Vagina (tissue), 2 donors: ENCODE data around the gene TRIO. TPM values are rescaled to one million over a fixed set of nuclear protein-coding genes. Genes with fewer than 3 reads are reported as not detected.

Source experiments
- DNase-seq, 2 donors: peaks; one replicate each; pipeline ENCODE4 v3.0.0-alpha.2; 2017; ENCODE audit errors: extremely low spot score in 2 of 2
- H3K27ac ChIP-seq: fragments of 200-600 bp; sonication (generic); one replicate; pipeline ENCODE4 v1.5.1; 2019
- H3K27me3 ChIP-seq: fragments of 200-600 bp; sonication (generic); one replicate; pipeline ENCODE4 v1.5.1; 2019
- H3K36me3 ChIP-seq, 2 donors: fragments of 200-600 bp; sonication (generic); one replicate each; pipeline ENCODE4 v1.5.1; 2017 to 2019
- H3K4me1 ChIP-seq: fragments of 200-600 bp; sonication (generic); one replicate; pipeline ENCODE4 v1.5.1; 2019
- H3K4me3 ChIP-seq, 2 donors: fragments of 200-600 bp; sonication (generic); 1 replicate in 1 of 2; 2 replicates in 1 of 2; pipeline ENCODE4 v1.5.1; 2016 to 2019
- H3K9me3 ChIP-seq: fragments of 200-600 bp; sonication (generic); one replicate; pipeline ENCODE4 v1.5.1; 2019
- POLR2A ChIP-seq, 2 donors: fragments of 450-650 bp; IDR thresholded peaks; one replicate each; pipeline ENCODE4 v1.6.1; 2017; ENCODE audit warnings: antibody characterized with exemption in 2 of 2, mild to moderate bottlenecking in 2 of 2, moderate library complexity in 2 of 2
- POLR2AphosphoS5 ChIP-seq, 2 donors: sonication (generic); formaldehyde crosslinking; IDR thresholded peaks; one replicate each; pipeline ENCODE4 v1.9.0; 2017; ENCODE audit warnings: antibody characterized with exemption in 2 of 2, mild to moderate bottlenecking in 2 of 2, low read depth in 1 of 2; ENCODE audit not compliant: insufficient read depth in 1 of 2
- intact Hi-C: fragments of 100-400 bp; cut with DNase I; formaldehyde crosslinking; loops from one replicate; pipeline ENCODE4 v1.15.1; 2023
- total RNA-seq: library from RNA; depleted of rRNA; stranded (reverse); fragments of >200 nt; gene quantifications from one replicate; pipeline ENCODE4 v1.2.3, GENCODE V29; 2016
- TF ChIP-seq, protein P1 (sequence below), 3 experiments: fragments of 450-650 bp in 2 of 3; fragments of 200-600 bp in 1 of 3; sonication (generic) in 1 of 3; IDR thresholded peaks; one replicate each; pipeline ENCODE4 v1.5.1; 2017 to 2019; ENCODE audit warnings: antibody characterized with exemption in 3 of 3, mild to moderate bottlenecking in 2 of 3, moderate library complexity in 2 of 3

Gene TRIO
- total RNA-seq, 1 donor from 2014 or later: 142 TPM

DNA sequence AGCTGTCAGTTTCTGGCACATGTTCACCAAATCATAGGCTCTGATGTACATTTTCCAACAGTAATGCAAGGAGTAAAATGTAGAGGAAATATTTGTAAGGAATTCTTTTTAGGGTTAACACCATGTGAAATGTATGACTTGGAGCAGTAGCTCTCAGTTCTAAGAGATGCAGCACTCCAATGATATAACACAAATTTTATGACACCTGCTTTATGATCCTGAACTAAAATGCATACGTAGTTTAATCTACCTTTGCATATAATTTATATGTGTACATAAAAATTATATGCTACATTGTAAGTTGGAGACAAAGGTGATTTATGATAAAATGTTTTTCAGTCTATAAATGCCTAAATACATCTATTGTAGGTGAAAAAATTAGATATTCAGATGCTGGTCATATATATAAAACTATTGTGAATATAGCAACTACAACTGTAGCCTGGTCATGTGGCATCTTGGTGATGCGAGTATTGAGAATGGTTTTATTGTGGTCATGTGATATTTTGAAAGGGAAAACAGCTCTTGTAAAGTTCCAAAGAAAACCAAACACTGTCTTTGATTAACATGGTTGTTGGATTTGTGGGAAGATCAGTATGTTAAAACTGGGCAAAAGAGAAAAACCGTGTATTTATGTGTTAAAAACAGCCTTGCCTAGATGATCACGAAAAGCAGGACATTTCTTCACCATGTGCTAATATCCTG is 171.0 kb downstream of the TRIO start:
- peaks cover 13% of the 10 kb centered on the region for H3K4me1 ChIP-seq
- H3K27ac ChIP-seq: no peak overlapping the region
- no peaks in the 10 kb centered on the region for H3K9me3 ChIP-seq
- no peak for DNase-seq
- H3K36me3 ChIP-seq: peaks cover 0 to 37% of the 10 kb centered on the region in 2 donors
- H3K27me3 ChIP-seq: no peaks in the 10 kb centered on the region
- intact Hi-C loops: no loop called here
- TF ChIP-seq POLR2AphosphoS5 (IDR thresholded peaks at IDR 0.05; ENCODE audit: insufficient read depth in 1 of 2, low read depth in 1 of 2) (no peak), POLR2A (IDR thresholded peaks at IDR 0.05) (no peak)
- TF ChIP-seq, protein P1, sequence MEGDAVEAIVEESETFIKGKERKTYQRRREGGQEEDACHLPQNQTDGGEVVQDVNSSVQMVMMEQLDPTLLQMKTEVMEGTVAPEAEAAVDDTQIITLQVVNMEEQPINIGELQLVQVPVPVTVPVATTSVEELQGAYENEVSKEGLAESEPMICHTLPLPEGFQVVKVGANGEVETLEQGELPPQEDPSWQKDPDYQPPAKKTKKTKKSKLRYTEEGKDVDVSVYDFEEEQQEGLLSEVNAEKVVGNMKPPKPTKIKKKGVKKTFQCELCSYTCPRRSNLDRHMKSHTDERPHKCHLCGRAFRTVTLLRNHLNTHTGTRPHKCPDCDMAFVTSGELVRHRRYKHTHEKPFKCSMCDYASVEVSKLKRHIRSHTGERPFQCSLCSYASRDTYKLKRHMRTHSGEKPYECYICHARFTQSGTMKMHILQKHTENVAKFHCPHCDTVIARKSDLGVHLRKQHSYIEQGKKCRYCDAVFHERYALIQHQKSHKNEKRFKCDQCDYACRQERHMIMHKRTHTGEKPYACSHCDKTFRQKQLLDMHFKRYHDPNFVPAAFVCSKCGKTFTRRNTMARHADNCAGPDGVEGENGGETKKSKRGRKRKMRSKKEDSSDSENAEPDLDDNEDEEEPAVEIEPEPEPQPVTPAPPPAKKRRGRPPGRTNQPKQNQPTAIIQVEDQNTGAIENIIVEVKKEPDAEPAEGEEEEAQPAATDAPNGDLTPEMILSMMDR (IDR thresholded peaks at IDR 0.05): no peak
- no peak overlapping the region for H3K4me3 ChIP-seq

DNA sequence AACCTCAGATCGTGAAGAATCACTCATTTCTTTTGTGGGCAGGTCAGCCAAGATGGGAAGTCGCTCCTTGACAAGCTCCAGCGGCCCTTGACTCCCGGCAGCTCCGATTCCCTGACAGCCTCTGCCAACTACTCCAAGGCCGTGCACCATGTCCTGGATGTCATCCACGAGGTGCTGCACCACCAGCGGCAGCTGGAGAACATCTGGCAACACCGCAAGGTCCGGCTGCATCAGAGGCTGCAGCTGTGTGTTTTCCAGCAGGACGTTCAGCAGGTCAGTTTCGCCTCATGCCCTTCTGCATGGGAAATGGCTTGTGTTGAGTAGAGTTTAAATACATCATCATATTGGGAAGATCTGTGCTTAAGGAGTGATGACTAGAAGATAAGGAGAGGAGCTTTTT is 173.3 kb downstream of the TRIO start:
- no peak overlapping the region for H3K4me3 ChIP-seq
- no peak overlapping the region for H3K27ac ChIP-seq
- no peaks in the 10 kb centered on the region for H3K9me3 ChIP-seq
- intact Hi-C loops: no loop called here
- DNase-seq: no peak
- H3K36me3 ChIP-seq: peaks cover 0 to 27% of the 10 kb centered on the region in 2 donors
- TF ChIP-seq, protein P1 (IDR thresholded peaks at IDR 0.05): no peak
- TF ChIP-seq POLR2AphosphoS5 (IDR thresholded peaks at IDR 0.05; ENCODE audit: insufficient read depth in 1 of 2, low read depth in 1 of 2): no peak
- H3K4me1 ChIP-seq: peaks cover 13% of the 10 kb centered on the region
- H3K27me3 ChIP-seq: no peaks in the 10 kb centered on the region

DNA sequence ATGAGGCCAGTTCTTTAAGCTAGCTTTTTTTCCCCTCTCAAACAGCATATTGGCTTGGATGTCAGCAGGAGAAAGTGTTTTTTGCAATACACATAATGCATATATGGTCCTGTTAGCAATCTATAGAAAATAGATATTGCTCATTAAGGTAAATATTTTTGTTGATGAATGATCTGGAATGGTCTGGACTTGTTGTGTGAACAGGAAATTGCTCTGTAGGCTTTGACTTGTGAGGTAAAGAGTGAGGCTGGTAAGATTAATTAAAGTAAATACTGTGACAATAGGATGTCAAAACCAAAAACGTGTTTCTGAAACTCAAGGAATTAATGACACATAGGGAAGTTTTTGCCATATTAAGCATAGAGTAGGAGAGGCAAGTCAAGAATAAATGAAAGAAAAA is 176.0 kb downstream of the TRIO start:
- H3K4me3 ChIP-seq: no peak overlapping the region
- peaks cover 6% of the 10 kb centered on the region for H3K4me1 ChIP-seq
- no peaks in the 10 kb centered on the region for H3K27me3 ChIP-seq
- H3K36me3 ChIP-seq: peaks cover 0 to 23% of the 10 kb centered on the region in 2 donors
- no peak overlapping the region for H3K27ac ChIP-seq
- no peak for DNase-seq
- H3K9me3 ChIP-seq: no peaks in the 10 kb centered on the region
- TF ChIP-seq, protein P1 (IDR thresholded peaks at IDR 0.05): no peak
- TF ChIP-seq POLR2A (IDR thresholded peaks at IDR 0.05) (no peak), POLR2AphosphoS5 (IDR thresholded peaks at IDR 0.05; ENCODE audit: insufficient read depth in 1 of 2, low read depth in 1 of 2) (no peak)
- intact Hi-C loops: no loop called here

DNA sequence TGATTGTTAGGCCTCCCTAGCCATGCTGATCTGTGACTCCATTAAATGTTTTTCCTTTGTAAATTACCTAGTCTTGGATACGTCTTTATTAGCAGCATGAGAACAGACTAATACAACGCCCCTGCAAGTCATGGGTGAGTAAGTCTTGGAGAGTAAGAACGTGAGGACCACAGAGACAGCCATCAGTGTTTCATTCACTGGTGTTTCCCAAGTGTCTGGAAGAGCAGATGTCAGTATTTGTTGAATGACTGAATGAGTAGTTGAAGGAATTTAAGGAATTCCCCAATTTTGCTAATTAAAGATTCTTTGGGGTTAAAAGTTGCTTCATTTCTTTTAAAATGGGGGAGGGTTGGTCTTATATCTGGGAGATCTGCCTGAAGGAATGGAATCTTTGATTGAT is 178.8 kb downstream of the TRIO start:
- no peak overlapping the region for H3K27ac ChIP-seq
- intact Hi-C loops: no loop called here
- no peaks in the 10 kb centered on the region for H3K9me3 ChIP-seq
- no peaks in the 10 kb centered on the region for H3K27me3 ChIP-seq
- TF ChIP-seq POLR2A (IDR thresholded peaks at IDR 0.05): no peak
- no peak for TF ChIP-seq POLR2AphosphoS5 (IDR thresholded peaks at IDR 0.05; ENCODE audit: insufficient read depth in 1 of 2, low read depth in 1 of 2)
- TF ChIP-seq, protein P1 (IDR thresholded peaks at IDR 0.05): no peak
- peaks cover 0 to 16% of the 10 kb centered on the region in 2 donors for H3K36me3 ChIP-seq
- no peak for DNase-seq
- H3K4me3 ChIP-seq: no peak overlapping the region
- no peaks in the 10 kb centered on the region for H3K4me1 ChIP-seq

DNA sequence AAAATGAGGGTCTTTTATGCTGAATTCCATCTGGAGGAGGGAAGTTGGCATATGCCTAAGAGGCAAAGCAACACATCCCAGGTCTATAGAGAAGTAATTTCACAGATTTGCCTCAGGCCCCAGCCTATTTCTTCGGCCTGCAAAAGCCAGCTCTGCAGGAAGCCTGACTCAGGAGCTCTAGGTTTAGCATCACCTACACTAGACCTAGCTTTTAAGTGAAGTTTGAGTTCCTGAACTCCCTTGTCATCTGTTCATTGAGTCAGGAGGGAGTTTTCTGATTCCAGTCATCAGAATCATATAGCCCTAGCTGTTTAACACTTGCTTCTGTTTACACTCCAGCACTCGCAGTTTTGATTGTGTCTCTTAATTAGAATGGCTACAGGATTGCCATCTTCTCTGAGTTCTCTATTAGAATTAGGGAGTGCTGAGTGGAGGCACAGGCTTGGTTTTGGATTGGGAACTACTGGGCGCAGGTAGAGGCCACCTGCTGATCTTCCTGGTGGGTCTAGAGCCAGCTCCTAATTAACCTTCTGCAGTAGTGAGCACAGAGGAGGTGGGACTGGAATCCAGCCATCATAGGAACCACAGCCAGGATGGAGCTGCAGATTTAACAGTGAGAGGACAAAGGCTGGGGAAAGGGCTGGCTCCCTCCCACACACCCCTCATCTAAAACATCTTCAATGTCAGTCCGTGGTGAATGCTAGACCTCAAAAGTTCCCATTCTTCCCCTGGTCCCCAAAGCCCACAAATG is 179.5 kb downstream of the TRIO start:
- H3K4me3 ChIP-seq: no peak overlapping the region

More for the DNA sequence above, 179.5 kb downstream of the TRIO start:
- Histone ChIP-seq H3K4me1 (no peaks in the 10 kb centered on the region), H3K9me3 (no peaks in the 10 kb centered on the region), H3K36me3 (peaks cover 0 to 9% of the 10 kb centered on the region in 2 donors), H3K27ac (no peak overlapping the region), H3K27me3 (no peaks in the 10 kb centered on the region)
- TF ChIP-seq POLR2A (IDR thresholded peaks at IDR 0.05): no peak
- no peak for TF ChIP-seq POLR2AphosphoS5 (IDR thresholded peaks at IDR 0.05; ENCODE audit: insufficient read depth in 1 of 2, low read depth in 1 of 2)
- TF ChIP-seq, protein P1 (IDR thresholded peaks at IDR 0.05): no peak
- no peak for DNase-seq
- intact Hi-C loops: no loop called here
